ENCODE measurements around the gene FIGNL2. TPM values are rescaled to one million over a fixed set of nuclear protein-coding genes. Genes with fewer than 3 reads are reported as not detected.

Gene FIGNL2
- total RNA-seq, 2 donors from 2014 or later: 10.5 to 17.7 TPM

DNA sequence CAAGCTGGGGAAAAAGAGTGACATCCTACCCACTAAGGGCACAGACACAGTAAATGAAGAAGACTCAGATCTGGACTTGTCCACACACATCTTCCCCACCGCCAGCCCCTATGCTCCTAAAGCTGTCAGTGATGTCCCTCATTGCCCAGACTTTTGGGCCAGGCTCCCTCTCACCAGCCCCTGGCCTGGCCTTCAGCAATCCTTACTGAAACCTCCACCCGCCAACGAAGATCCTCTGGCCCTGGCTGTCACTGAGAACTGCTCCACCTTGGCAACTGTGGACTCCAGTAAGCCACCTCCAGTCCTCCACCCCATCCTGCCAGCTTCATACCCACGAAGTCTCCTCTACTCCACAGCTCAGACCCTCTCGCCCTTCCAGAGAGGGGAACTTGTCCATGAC lies 23.3 kb downstream of the FIGNL2 start:
- TF ChIP-seq, protein P1, sequence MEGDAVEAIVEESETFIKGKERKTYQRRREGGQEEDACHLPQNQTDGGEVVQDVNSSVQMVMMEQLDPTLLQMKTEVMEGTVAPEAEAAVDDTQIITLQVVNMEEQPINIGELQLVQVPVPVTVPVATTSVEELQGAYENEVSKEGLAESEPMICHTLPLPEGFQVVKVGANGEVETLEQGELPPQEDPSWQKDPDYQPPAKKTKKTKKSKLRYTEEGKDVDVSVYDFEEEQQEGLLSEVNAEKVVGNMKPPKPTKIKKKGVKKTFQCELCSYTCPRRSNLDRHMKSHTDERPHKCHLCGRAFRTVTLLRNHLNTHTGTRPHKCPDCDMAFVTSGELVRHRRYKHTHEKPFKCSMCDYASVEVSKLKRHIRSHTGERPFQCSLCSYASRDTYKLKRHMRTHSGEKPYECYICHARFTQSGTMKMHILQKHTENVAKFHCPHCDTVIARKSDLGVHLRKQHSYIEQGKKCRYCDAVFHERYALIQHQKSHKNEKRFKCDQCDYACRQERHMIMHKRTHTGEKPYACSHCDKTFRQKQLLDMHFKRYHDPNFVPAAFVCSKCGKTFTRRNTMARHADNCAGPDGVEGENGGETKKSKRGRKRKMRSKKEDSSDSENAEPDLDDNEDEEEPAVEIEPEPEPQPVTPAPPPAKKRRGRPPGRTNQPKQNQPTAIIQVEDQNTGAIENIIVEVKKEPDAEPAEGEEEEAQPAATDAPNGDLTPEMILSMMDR (conservative IDR thresholded peaks at IDR 0.05): no peak
- Histone ChIP-seq H3K27me3 (ENCODE audit: control insufficient read depth, insufficient read depth, low read length, poor library complexity, severe bottlenecking) (peaks cover 1% of the 10 kb centered on the region), H3K36me3 (ENCODE audit: control insufficient read depth, insufficient read depth, low read length) (no peaks in the 10 kb centered on the region), H3K9ac (ENCODE audit: extremely low read depth, low read length, poor library complexity, severe bottlenecking) (no peak overlapping the region), H3K27ac (ENCODE audit: low read depth, low read length) (no peak overlapping the region), H3K4me1 (ENCODE audit: control insufficient read depth, insufficient read depth, low read length) (peaks cover 11% of the 10 kb centered on the region), H3K9me3 (ENCODE audit: control insufficient read depth, low read length) (no peaks in the 10 kb centered on the region), H3K4me3 (ENCODE audit: low read length) (no peak overlapping the region)
- Mint-ChIP-seq H3K27ac (peak overlapping the region; percentile 26), H3K36me3 (ENCODE audit: low read depth) (no peaks in the 10 kb centered on the region), H3K9me3 (no peaks in the 10 kb centered on the region), H3K27me3 (ENCODE audit: insufficient read depth) (peaks cover 9% of the 10 kb centered on the region), H3K4me1 (peaks cover 24% of the 10 kb centered on the region), H3K4me3 (no peak overlapping the region)
- WGBS, 2 experiments (ENCODE audit: insufficient coverage in 1 of 2, insufficient read length in 1 of 2): 50 to 94% methylated on average over 1 to 5 of the region's 5 CpGs
- no peak for DNase-seq

DNA sequence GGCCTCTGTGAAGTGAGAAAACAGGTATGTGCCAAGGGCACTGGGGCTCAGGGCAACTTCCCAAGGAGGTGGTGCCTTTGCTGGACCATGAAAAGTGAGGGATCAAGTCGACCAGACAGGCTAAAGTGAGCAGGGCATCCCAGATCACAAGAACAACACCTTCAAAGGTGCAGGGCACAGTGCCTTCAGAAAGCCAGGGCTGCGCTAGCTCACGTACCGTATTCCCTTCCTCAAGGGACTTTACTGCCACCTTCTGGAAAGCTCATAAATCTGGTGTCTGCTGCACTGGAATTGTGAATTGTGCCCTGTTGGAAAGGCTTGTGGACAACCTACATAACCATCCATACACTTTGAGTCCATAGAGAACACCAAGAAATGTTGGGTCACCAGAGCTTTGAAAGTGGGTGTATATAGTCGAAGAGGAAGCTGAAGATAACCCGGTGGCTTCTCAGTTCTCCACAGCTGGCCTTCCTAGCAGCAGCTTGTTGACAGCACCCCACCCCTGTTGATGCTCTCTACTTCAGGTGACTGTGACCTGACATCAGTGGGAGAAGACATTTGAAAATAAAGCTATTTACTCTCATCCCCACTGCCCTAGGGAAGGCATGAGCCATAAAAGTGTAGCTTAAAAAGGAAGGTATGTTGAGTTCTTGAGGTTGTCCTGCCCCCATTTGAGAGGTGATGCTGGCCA lies 24.5 kb downstream of the FIGNL2 start:
- Mint-ChIP-seq H3K4me1 (peaks cover 18% of the 10 kb centered on the region), H3K27me3 (ENCODE audit: insufficient read depth) (peaks cover 20% of the 10 kb centered on the region), H3K36me3 (ENCODE audit: low read depth) (no peaks in the 10 kb centered on the region), H3K27ac (no peak overlapping the region), H3K9me3 (no peaks in the 10 kb centered on the region), H3K4me3 (no peak overlapping the region)
- Histone ChIP-seq H3K4me1 (ENCODE audit: control insufficient read depth, insufficient read depth, low read length) (peaks cover 8% of the 10 kb centered on the region), H3K9me3 (ENCODE audit: control insufficient read depth, low read length) (no peaks in the 10 kb centered on the region), H3K9ac (ENCODE audit: extremely low read depth, low read length, poor library complexity, severe bottlenecking) (no peak overlapping the region), H3K27me3 (ENCODE audit: control insufficient read depth, insufficient read depth, low read length, poor library complexity, severe bottlenecking) (peaks cover 13% of the 10 kb centered on the region), H3K27ac (ENCODE audit: low read depth, low read length) (no peak overlapping the region), H3K36me3 (ENCODE audit: control insufficient read depth, insufficient read depth, low read length) (no peaks in the 10 kb centered on the region), H3K4me3 (ENCODE audit: low read length) (no peak overlapping the region)
- DNase-seq: peak; percentile 81
- 58 to 61% methylated on average over 6 of the region's 6 CpGs for WGBS, 2 experiments (ENCODE audit: insufficient coverage in 1 of 2, insufficient read length in 1 of 2)
- TF ChIP-seq, protein P1 (conservative IDR thresholded peaks at IDR 0.05): peak; percentile 77

DNA sequence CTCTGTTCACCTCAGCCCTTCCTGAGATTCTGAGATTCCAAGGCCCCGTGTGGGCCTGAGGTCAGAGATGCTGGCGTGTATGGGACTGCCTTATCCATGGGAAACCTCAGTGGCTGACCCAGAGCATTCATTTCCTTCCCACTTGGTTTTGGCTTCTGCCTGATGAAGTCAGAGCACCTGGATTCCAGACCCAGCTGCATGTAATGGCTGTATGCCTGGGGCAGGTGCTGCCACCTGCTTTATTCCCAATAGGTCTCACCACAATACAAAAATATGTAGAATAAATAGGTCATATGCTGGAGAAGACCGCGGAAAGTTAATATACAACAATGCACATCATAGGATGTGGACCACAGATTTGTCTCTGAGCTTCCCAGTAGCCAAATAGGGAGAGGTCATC lies 25.6 kb downstream of the FIGNL2 start:
- no peaks in the 10 kb centered on the region for H3K9me3 ChIP-seq (ENCODE audit: control insufficient read depth, low read length)
- H3K36me3 ChIP-seq (ENCODE audit: control insufficient read depth, insufficient read depth, low read length): no peaks in the 10 kb centered on the region
- no peak for DNase-seq
- H3K4me3 ChIP-seq (ENCODE audit: low read length): no peak overlapping the region
- peaks cover 28% of the 10 kb centered on the region for H3K27me3 Mint-ChIP-seq (ENCODE audit: insufficient read depth)
- H3K4me1 Mint-ChIP-seq: peaks cover 8% of the 10 kb centered on the region
- H3K4me3 Mint-ChIP-seq: peak overlapping the region; percentile 61
- H3K9me3 Mint-ChIP-seq: no peaks in the 10 kb centered on the region
- H3K4me1 ChIP-seq (ENCODE audit: control insufficient read depth, insufficient read depth, low read length): peaks cover 1% of the 10 kb centered on the region
- peaks cover 18% of the 10 kb centered on the region for H3K27me3 ChIP-seq (ENCODE audit: control insufficient read depth, insufficient read depth, low read length, poor library complexity, severe bottlenecking)
- no peak overlapping the region for H3K9ac ChIP-seq (ENCODE audit: extremely low read depth, low read length, poor library complexity, severe bottlenecking)
- H3K36me3 Mint-ChIP-seq (ENCODE audit: low read depth): no peaks in the 10 kb centered on the region
- no peak overlapping the region for H3K27ac ChIP-seq (ENCODE audit: low read depth, low read length)
- TF ChIP-seq, protein P1 (conservative IDR thresholded peaks at IDR 0.05): no peak
- H3K27ac Mint-ChIP-seq: no peak overlapping the region
- WGBS, 2 experiments (ENCODE audit: insufficient coverage in 1 of 2, insufficient read length in 1 of 2): 94 to 95% methylated on average over 4 of the region's 4 CpGs

All from endodermal cell (in vitro differentiated cells).